GM12878 (cell line): ENCODE data around the gene ARHGEF25. TPM values are rescaled to one million over a fixed set of nuclear protein-coding genes. Genes with fewer than 3 reads are reported as not detected.
"Not testable (repeated sequence)": the region's sequence is repeated elsewhere in the genome, so short reads cannot be mapped to it uniquely, and the experiment has no call there.

Experiments
- ATAC-seq: fragments of 200-7000 bp; cut with Tn5 transposase; 3 replicates; pipeline ENCODE4 v1.9.1; 2020; ENCODE audit warnings: mild to moderate bottlenecking, moderate library complexity
- BruUV-seq: library from RNA; stranded (reverse); fragments of 400-500 nt; replicated peaks from 2 replicates; lab custom pipeline; 2021; lab: Mats Ljungman, UMichigan
- CTCF ChIA-PET: fragments of 300-600 bp; sonication (Branson Sonifier 250); formaldehyde crosslinking; extraction: SDS; loops from one replicate; lab custom pipeline; 2021; ENCODE audit warnings: inconsistent platforms; lab: Yijun Ruan, JAX
- POLR2A ChIA-PET: fragments of 350-600 bp; formaldehyde crosslinking; extraction: SDS; loops from one replicate; lab custom pipeline; 2021; ENCODE audit warnings: inconsistent platforms; lab: Charles Lee
- RAD21 ChIA-PET: fragments of 300-600 bp; sonication (Branson Sonifier 250); formaldehyde crosslinking; loops from one replicate; lab custom pipeline; 2023; ENCODE audit warnings: antibody characterized with exemption; ENCODE audit not compliant: unreplicated experiment; lab: Charles Lee
- SMC1A ChIA-PET: fragments of 300-600 bp; sonication (Branson Sonifier 250); formaldehyde crosslinking; loops from one replicate; lab custom pipeline; 2023; ENCODE audit not compliant: unreplicated experiment, uncharacterized antibody; lab: Charles Lee
- DNase-seq: peaks from one replicate; pipeline ENCODE4 v3.0.0-alpha.2; 2011; ENCODE audit warnings: low read depth, low spot score
- FAIRE-seq: peaks from 3 replicates; lab custom pipeline; 2011; peaks lifted over from hg19 to GRCh38; lab: Jason Lieb, UNC
- H2AFZ ChIP-seq: 2 replicates; pipeline ENCODE4 v1.6.0; 2011; ENCODE audit warnings: low read depth, low read length, control low read depth; ENCODE audit not compliant: control insufficient read depth
- H3K27ac ChIP-seq: 2 replicates; pipeline ENCODE4 v1.5.1; 2011; ENCODE audit warnings: control low read depth; ENCODE audit not compliant: control insufficient read depth, insufficient read depth
- H3K27me3 ChIP-seq, 2 experiments: replicated peaks in 1 of 2; 2 replicates each; pipeline versions ENCODE4 v1.6.0 to v1.6.1; 2011; ENCODE audit warnings: low read length in 1 of 2; ENCODE audit not compliant: control insufficient read depth in 2 of 2, insufficient read depth in 2 of 2
- H3K36me3 ChIP-seq, 2 experiments: 2 replicates each; pipeline ENCODE4 v1.5.1; 2011; ENCODE audit warnings: low read length in 1 of 2; ENCODE audit not compliant: control insufficient read depth in 2 of 2, insufficient read depth in 2 of 2
- H3K4me1 ChIP-seq: 2 replicates; pipeline ENCODE4 v1.6.1; 2011; ENCODE audit warnings: mild to moderate bottlenecking, low read length, moderate library complexity, mixed read lengths; ENCODE audit not compliant: control insufficient read depth, insufficient read depth
- H3K4me2 ChIP-seq: 2 replicates; pipeline ENCODE4 v1.6.0; 2011; ENCODE audit warnings: control low read depth; ENCODE audit not compliant: control insufficient read depth, insufficient read depth
- H3K4me3 ChIP-seq: fragments of 200-600 bp; sonication (generic); 2 replicates; pipeline ENCODE4 v1.5.1; 2016
- H3K79me2 ChIP-seq: 2 replicates; pipeline ENCODE4 v1.6.0; 2011; ENCODE audit warnings: low read length; ENCODE audit not compliant: control insufficient read depth, insufficient read depth
- H3K9ac ChIP-seq: 2 replicates; pipeline ENCODE4 v1.8.0; 2011; ENCODE audit warnings: low read length, control low read depth, mixed read lengths; ENCODE audit not compliant: control insufficient read depth, insufficient read depth
- H3K9me3 ChIP-seq: replicated peaks from 3 replicates; pipeline ENCODE4 v1.5.1; 2011; ENCODE audit warnings: mild to moderate bottlenecking, low read length; ENCODE audit not compliant: control insufficient read depth, insufficient read depth
- H4K20me1 ChIP-seq: 2 replicates; pipeline ENCODE4 v1.6.0; 2011; ENCODE audit not compliant: control insufficient read depth, insufficient read depth
- FOXM1 ChIP-seq: IDR thresholded peaks from 2 replicates; pipeline ENCODE4 v1.6.1; 2012; ENCODE audit warnings: low read depth, mild to moderate bottlenecking, inconsistent platforms, low read length, moderate library complexity
- MYC ChIP-seq: IDR thresholded peaks from 2 replicates; pipeline ENCODE4 v1.6.1; 2011; ENCODE audit warnings: mild to moderate bottlenecking, low read length, moderate library complexity, inconsistent platforms; ENCODE audit not compliant: insufficient read depth, insufficient replicate concordance, insufficient read length, severe bottlenecking
- POLR2AphosphoS2 ChIP-seq: IDR thresholded peaks from 2 replicates; pipeline ENCODE4 v1.6.1; 2011; ENCODE audit warnings: low read depth, mild to moderate bottlenecking, low read length, improper control_type of control experiment, moderate library complexity
- RAD51 ChIP-seq: fragments of 450-650 bp; IDR thresholded peaks from 2 replicates; pipeline ENCODE4 v1.6.1; 2016; ENCODE audit warnings: moderate library complexity, mild to moderate bottlenecking, inconsistent platforms
- ZBTB4 ChIP-seq: fragments of 450-650 bp; formaldehyde crosslinking; IDR thresholded peaks from 2 replicates; pipeline ENCODE4 v1.4.0; 2022; ENCODE audit warnings: mild to moderate bottlenecking, moderate library complexity
- ZNF217 ChIP-seq: fragments of 450-650 bp; IDR thresholded peaks from 2 replicates; pipeline ENCODE4 v1.6.1; 2017; ENCODE audit warnings: antibody characterized with exemption, mild to moderate bottlenecking
- ZNF384 ChIP-seq: IDR thresholded peaks from 2 replicates; pipeline ENCODE4 v1.6.1; 2012; ENCODE audit warnings: low read depth, mild to moderate bottlenecking, low read length, improper control_type of control experiment, borderline replicate concordance
- WGBS: methylation state at CpG from one replicate; pipeline ENCODE4 v1.1.6; 2016; ENCODE audit warnings: low lambda C conversion rate; ENCODE audit not compliant: insufficient replicate concordance, insufficient coverage; ENCODE audit errors: missing lambda C conversion rate; 5-methylcytosine and 5-hydroxymethylcytosine counted together
- in situ Hi-C: fragments of 300-500 bp; cut with MboI; formaldehyde crosslinking; loops from 9 replicates; pipeline ENCODE4 v1.14.3; 2018; ENCODE audit warnings: mixed read lengths
- intact Hi-C: fragments of 100-400 bp; cut with micrococcal nuclease; formaldehyde crosslinking; loops from one replicate; pipeline ENCODE4 v1.14.2; 2022; ENCODE audit not compliant: unreplicated experiment
- polyA plus RNA-seq, 11 experiments: library from polyadenylated mRNA; depleted of rRNA in 4 of 11; unstranded in 6 of 11; stranded (reverse) in 5 of 11; fragments of >200 nt; fragmentation: Nextera tagmentation in 4 of 11; fragmentation: Illumina TruSeq in 1 of 11; extraction: Ambion mirVana in 4 of 11; extraction: Trizol in 1 of 11; gene quantifications; 1 replicate in 1 of 11; 2 replicates in 10 of 11; pipeline versions ENCODE4 v1.2.1 to v1.2.3, GENCODE V29; 2011 to 2016; ENCODE audit warnings: inconsistent platforms in 2 of 11, missing spikeins in 2 of 11, low read depth in 1 of 11
- total RNA-seq, 4 experiments: library from RNA; depleted of rRNA in 3 of 4; stranded (reverse); fragments of >200 nt in 3 of 4; fragmentation: Illumina TruSeq in 1 of 4; extraction: Trizol in 1 of 4; gene quantifications; 2 replicates each; pipeline versions ENCODE4 v1.2.1 to v1.2.3, GENCODE V29; 2013 to 2021

ARHGEF25 gene
- total and polyA plus RNA-seq, 10 of the 15 experiments (the other 5 are each of a cell fraction or from before 2014, with no cell fraction given): 0.08 to 4.5 (median 1.2) TPM; not detected in 3

GRCh38 chr12:57586832-57587429 is 24.3 kb upstream of the ARHGEF25 start (continued):
- no peak for TF ChIP-seq ZBTB4 (CRISPR knock-in tag)
- no peak for TF ChIP-seq MYC
- no peak for TF ChIP-seq RAD51
- TF ChIP-seq FOXM1: no peak
- no peak for TF ChIP-seq POLR2AphosphoS2
- no peak for TF ChIP-seq ZNF217
- no peak for TF ChIP-seq ZNF384
- TF ChIP-seq, all 136 proteins: peak for 0

GRCh38 chr12:57588951-57589610 is 22.2 kb upstream of the ARHGEF25 start:
- H4K20me1 ChIP-seq, H2AFZ ChIP-seq, H3K4me2 ChIP-seq, H3K4me1 ChIP-seq, ATAC-seq, H3K27ac ChIP-seq, BruUV-seq, H3K36me3 ChIP-seq, H3K4me3 ChIP-seq, H3K79me2 ChIP-seq, DNase-seq, H3K9me3 ChIP-seq, H3K9ac ChIP-seq, FAIRE-seq, H3K27me3 ChIP-seq, in situ Hi-C loops, RAD21 ChIA-PET: not testable (repeated sequence)
- intact Hi-C loops: loop anchor here (10.0 kb wide), 1 partner anchor 316 kb away; no protein-coding TSS in a partner anchor
- 83% methylated on average over 15 of the region's 15 CpGs for WGBS
- ChIA-PET POLR2A (interaction anchor here (0.6 kb wide), 3 partner anchors 16 to 92 kb away, joined by 3 to 5 read pairs (median 3); no protein-coding TSS in a partner anchor), SMC1A (interaction anchor here (2.4 kb wide), 1 partner anchor 12 kb away, joined by 7 read pairs; no protein-coding TSS in a partner anchor), CTCF (interaction anchor here (0.7 to 1.6 kb wide), 2 partner anchors 20 to 131 kb away, joined by 3 to 10 read pairs; no protein-coding TSS in a partner anchor)
